ENCODE measurements around the gene FAM20B. TPM values are rescaled to one million over a fixed set of nuclear protein-coding genes. Genes with fewer than 3 reads are reported as not detected.

The FAM20B gene
- total RNA-seq, 2 experiments from 2014 or later = 12.1 to 12.9 TPM

DNA sequence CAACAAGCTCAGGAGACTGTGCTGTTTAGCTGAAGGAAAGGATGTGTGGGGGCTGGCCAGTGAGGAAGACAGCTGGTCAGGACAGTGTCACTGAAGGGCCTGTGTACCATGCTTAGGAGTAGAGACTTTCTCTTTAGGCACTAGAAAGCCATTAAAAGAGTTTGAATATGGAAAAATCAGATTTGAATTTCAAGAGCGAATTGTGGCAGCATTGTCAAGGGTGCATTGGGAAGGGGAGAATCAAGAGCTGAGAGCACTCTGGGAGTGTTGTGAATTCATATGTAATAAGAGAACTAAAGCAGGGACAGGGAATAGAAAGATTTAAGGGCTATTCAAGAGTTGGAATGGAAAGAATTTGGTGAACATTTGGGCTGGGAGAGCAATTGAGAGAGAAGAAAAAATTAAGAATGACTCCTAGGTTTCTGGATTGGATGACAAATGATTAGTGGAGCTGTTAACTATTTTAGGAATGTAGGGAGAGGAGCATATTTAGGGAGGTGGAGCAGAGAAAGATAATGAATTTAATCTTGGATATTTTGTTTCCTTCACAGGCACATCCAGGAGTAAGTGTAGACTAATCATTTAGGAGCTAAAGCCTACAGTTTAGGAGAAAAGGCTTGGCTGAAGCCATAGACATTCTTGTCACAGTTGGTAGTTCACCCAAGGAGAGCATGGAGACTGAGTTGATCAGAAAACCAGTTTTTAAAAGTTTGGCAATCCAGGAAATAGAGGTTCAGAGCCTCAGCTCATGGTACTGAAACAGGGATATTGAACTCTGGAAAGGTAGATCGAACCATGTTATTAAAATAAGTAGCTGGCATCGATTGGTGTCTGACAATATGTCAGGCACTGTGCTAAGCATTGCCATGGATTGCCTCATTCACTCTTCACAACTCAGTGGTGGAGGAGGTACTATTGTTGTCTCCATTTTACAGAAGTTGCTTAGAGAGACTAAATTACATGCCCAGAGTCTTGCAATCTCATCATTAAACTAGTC is 33.1 kb downstream of the FAM20B start:
- DNase-seq = no peak
- H3K36me3 Mint-ChIP-seq (ENCODE audit: low read depth) = peaks cover 75% of the 10 kb centered on the region
- H3K4me1 Mint-ChIP-seq (ENCODE audit: low read depth) = no peaks in the 10 kb centered on the region
- peaks cover 23% of the 10 kb centered on the region for H3K36me3 ChIP-seq (ENCODE audit: insufficient read depth, low read length)
- intact Hi-C loops (cut with DNase I, micrococcal nuclease) = no loop called here
- H3K9me3 Mint-ChIP-seq = no peaks in the 10 kb centered on the region
- ChIA-PET CTCF (no interaction called here), POLR2A (no interaction called here)
- no peaks in the 10 kb centered on the region for H3K9me3 ChIP-seq (ENCODE audit: control insufficient read depth in 1 of 2, insufficient read depth in 1 of 2, low read length in 2 of 2)
- TF ChIP-seq, protein P1, sequence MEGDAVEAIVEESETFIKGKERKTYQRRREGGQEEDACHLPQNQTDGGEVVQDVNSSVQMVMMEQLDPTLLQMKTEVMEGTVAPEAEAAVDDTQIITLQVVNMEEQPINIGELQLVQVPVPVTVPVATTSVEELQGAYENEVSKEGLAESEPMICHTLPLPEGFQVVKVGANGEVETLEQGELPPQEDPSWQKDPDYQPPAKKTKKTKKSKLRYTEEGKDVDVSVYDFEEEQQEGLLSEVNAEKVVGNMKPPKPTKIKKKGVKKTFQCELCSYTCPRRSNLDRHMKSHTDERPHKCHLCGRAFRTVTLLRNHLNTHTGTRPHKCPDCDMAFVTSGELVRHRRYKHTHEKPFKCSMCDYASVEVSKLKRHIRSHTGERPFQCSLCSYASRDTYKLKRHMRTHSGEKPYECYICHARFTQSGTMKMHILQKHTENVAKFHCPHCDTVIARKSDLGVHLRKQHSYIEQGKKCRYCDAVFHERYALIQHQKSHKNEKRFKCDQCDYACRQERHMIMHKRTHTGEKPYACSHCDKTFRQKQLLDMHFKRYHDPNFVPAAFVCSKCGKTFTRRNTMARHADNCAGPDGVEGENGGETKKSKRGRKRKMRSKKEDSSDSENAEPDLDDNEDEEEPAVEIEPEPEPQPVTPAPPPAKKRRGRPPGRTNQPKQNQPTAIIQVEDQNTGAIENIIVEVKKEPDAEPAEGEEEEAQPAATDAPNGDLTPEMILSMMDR (IDR thresholded peaks at IDR 0.05) = no peak
- no peaks in the 10 kb centered on the region for H3K27me3 Mint-ChIP-seq
- H3K4me1 ChIP-seq (ENCODE audit: insufficient read depth, low read length) = no peaks in the 10 kb centered on the region
- H3K27ac Mint-ChIP-seq = no peak overlapping the region
- no peak overlapping the region for H3K4me3 Mint-ChIP-seq
- H3K27ac ChIP-seq (ENCODE audit: low read depth in 1 of 2, low read length in 2 of 2) = no peak overlapping the region
- H3K27me3 ChIP-seq (ENCODE audit: control insufficient read depth in 1 of 2, insufficient read depth in 2 of 2, low read length in 2 of 2) = no peaks in the 10 kb centered on the region
- no peak for ATAC-seq (ENCODE audit: poor library complexity)
- no peak overlapping the region for H3K4me3 ChIP-seq (ENCODE audit: low read length)

DNA sequence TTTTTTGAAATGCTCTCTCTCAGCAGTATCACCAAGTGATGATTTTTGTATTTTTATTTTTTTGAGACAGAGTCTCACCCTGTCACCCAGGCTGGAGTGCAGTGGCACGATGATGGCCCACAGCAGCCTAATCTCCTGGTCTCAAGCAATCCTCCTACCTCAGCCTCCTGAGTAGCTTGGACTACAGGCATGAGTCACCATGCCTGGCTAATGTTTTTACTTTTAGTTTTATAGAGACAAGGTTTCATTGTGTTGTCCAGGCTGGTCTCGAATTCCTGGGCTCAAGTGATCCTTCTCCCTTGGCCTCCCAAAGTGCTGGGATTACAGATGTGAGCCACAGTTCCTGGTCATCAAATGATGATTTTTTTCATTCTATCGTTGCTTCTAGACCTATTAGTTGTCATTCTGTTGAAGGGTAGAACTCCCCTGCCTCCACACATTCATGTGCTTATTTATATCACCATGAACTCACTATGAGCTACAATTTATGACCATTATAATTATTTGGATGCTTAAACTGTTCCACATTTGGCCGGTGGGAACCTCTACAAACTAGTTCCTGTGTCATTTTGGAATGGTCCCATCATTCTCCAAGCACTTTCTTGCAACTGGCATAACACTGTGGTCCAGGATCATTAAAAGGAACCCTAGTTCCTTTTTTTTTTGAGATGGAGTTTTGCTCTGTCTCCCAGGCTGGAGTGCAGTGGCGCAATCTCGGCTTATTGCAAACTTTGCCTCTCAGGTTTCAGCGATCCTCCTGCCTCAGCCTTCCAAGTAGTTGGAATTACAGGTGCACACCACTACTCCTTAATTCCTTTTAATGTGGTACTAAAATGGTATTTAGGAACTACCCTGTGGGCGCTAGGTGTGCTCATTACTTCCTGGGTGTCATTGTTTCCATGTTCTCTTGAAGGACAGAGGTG is 35.9 kb downstream of the FAM20B start:
- Mint-ChIP-seq H3K27ac (no peak overlapping the region), H3K4me3 (no peak overlapping the region), H3K9me3 (no peaks in the 10 kb centered on the region), H3K27me3 (no peaks in the 10 kb centered on the region), H3K36me3 (ENCODE audit: low read depth) (peaks cover 76% of the 10 kb centered on the region), H3K4me1 (ENCODE audit: low read depth) (no peaks in the 10 kb centered on the region)
- intact Hi-C loops (cut with DNase I, micrococcal nuclease) = no loop called here
- Histone ChIP-seq H3K27me3 (ENCODE audit: control insufficient read depth in 1 of 2, insufficient read depth in 2 of 2, low read length in 2 of 2) (no peaks in the 10 kb centered on the region), H3K27ac (ENCODE audit: low read depth in 1 of 2, low read length in 2 of 2) (no peak overlapping the region), H3K4me1 (ENCODE audit: insufficient read depth, low read length) (no peaks in the 10 kb centered on the region), H3K36me3 (ENCODE audit: insufficient read depth, low read length) (peaks cover 26% of the 10 kb centered on the region), H3K4me3 (ENCODE audit: low read length) (no peak overlapping the region), H3K9me3 (ENCODE audit: control insufficient read depth in 1 of 2, insufficient read depth in 1 of 2, low read length in 2 of 2) (no peaks in the 10 kb centered on the region)
- DNase-seq = no peak
- ChIA-PET POLR2A (no interaction called here), CTCF (no interaction called here)
- TF ChIP-seq, protein P1 (IDR thresholded peaks at IDR 0.05) = no peak
- no peak for ATAC-seq (ENCODE audit: poor library complexity)

- Histone ChIP-seq H3K27ac (ENCODE audit: low read depth in 1 of 2, low read length in 2 of 2) (no peak overlapping the region), H3K9me3 (ENCODE audit: control insufficient read depth in 1 of 2, insufficient read depth in 1 of 2, low read length in 2 of 2) (no peaks in the 10 kb centered on the region), H3K4me3 (ENCODE audit: low read length) (no peak overlapping the region), H3K36me3 (ENCODE audit: insufficient read depth, low read length) (peaks cover 41% of the 10 kb centered on the region), H3K27me3 (ENCODE audit: control insufficient read depth in 1 of 2, insufficient read depth in 2 of 2, low read length in 2 of 2) (no peaks in the 10 kb centered on the region), H3K4me1 (ENCODE audit: insufficient read depth, low read length) (no peaks in the 10 kb centered on the region)
- ATAC-seq (ENCODE audit: poor library complexity) (no peak), DNase-seq (no peak)
- TF ChIP-seq, protein P1 (IDR thresholded peaks at IDR 0.05) = no peak
- Mint-ChIP-seq H3K4me1 (ENCODE audit: low read depth) (no peaks in the 10 kb centered on the region), H3K27me3 (no peaks in the 10 kb centered on the region), H3K27ac (no peak overlapping the region), H3K9me3 (no peaks in the 10 kb centered on the region), H3K4me3 (no peak overlapping the region), H3K36me3 (ENCODE audit: low read depth) (peaks cover 63% of the 10 kb centered on the region)
- intact Hi-C loops (cut with DNase I, micrococcal nuclease) = no loop called here
- CTCF ChIA-PET = no interaction called here
- POLR2A ChIA-PET = no interaction called here
Measured at GRCh38 chr1:179066471-179066870, 40.8 kb downstream of the FAM20B start.

All from CD4-positive, alpha-beta T cell (primary cell).